RWPE1 (cell line): ENCODE data around the gene OGG1.

Source experiments
- CTCF ChIA-PET: fragments of 350-600 bp; sonication (Branson Sonifier 250); formaldehyde crosslinking; extraction: SDS; loops from one replicate; lab custom pipeline; 2021; lab: Yijun Ruan, JAX
- POLR2A ChIA-PET: fragments of 400-600 bp; formaldehyde crosslinking; extraction: SDS; loops from one replicate; lab custom pipeline; 2020; ENCODE audit warnings: antibody characterized with exemption; ENCODE audit not compliant: low non-redundant PET; lab: Yijun Ruan, JAX
- DNase-seq: peaks from one replicate; pipeline ENCODE4 v3.0.0; 2012; ENCODE audit warnings: low spot score
- H3K27ac ChIP-seq: fragments of 450-650 bp; 2 replicates; pipeline ENCODE4 v1.5.1; 2017
- CTCF ChIP-seq: fragments of 450-650 bp; conservative IDR thresholded peaks from 2 replicates; pipeline ENCODE4 v1.5.1; 2017; ENCODE audit warnings: low read depth, mild to moderate bottlenecking

OGG1 gene

GRCh38 chr3:9785602-9786001 is 35.9 kb downstream of the OGG1 start:
- DNase-seq = no peak
- peak overlapping the region; percentile 63 for H3K27ac ChIP-seq
- ChIA-PET POLR2A (no interaction called here), CTCF (no interaction called here)
- TF ChIP-seq CTCF = no peak

- ChIA-PET CTCF (no interaction called here), POLR2A (no interaction called here)
These were observed 36.5 kb downstream of the OGG1 start for GRCh38 chr3:9786209-9786739.

GRCh38 chr3:9786825-9787669 is 37.3 kb downstream of the OGG1 start:
- H3K27ac ChIP-seq = no peak overlapping the region
- CTCF ChIA-PET = no interaction called here
- peak; percentile 38 for TF ChIP-seq CTCF
- POLR2A ChIA-PET = no interaction called here
- DNase-seq = no peak

More at GRCh38 chr3:9786209-9786739, 36.5 kb downstream of the OGG1 start:
- DNase-seq = no peak
- TF ChIP-seq CTCF = no peak
- H3K27ac ChIP-seq = peak overlapping the region; percentile 63

- POLR2A ChIA-PET = no interaction called here
- CTCF ChIA-PET = no interaction called here
- TF ChIP-seq CTCF = no peak
- H3K27ac ChIP-seq = peak overlapping the region; percentile 43; the same call in 1 of the 2 replicates
- no peak for DNase-seq
These were observed 38.0 kb downstream of the OGG1 start for GRCh38 chr3:9787714-9788113.

GRCh38 chr3:9791127-9791526 is 41.4 kb downstream of the OGG1 start:
- ChIA-PET POLR2A (no interaction called here), CTCF (interaction anchor here (1.0 kb wide), 1 partner anchor 155 kb away, joined by 3 read pairs; no protein-coding TSS in a partner anchor)
- peak overlapping the region; percentile 45 for H3K27ac ChIP-seq
- DNase-seq = no peak
- no peak for TF ChIP-seq CTCF

- CTCF ChIA-PET = interaction anchor here (1.0 kb wide), 1 partner anchor 154 kb away, joined by 3 read pairs; no protein-coding TSS in a partner anchor
These were observed 42.1 kb downstream of the OGG1 start for GRCh38 chr3:9791790-9792404.

More at GRCh38 chr3:9791790-9792404, 42.1 kb downstream of the OGG1 start:
- H3K27ac ChIP-seq = peak overlapping the region; percentile 91
- no peak for DNase-seq
- no peak for TF ChIP-seq CTCF
- POLR2A ChIA-PET = no interaction called here
